ENCODE results near the gene NDUFB7. TPM values are rescaled to one million over a fixed set of nuclear protein-coding genes. Genes with fewer than 3 reads are reported as not detected.
"Not testable (repeated sequence)": the region's sequence is repeated elsewhere in the genome, so short reads cannot be mapped to it uniquely, and the experiment has no call there.

The NDUFB7 gene
- total and polyA plus RNA-seq, 2 of the 8 experiments (the other 6 are each of a cell fraction or from before 2014, with no cell fraction given), result 151 to 740 TPM

GRCh38 chr19:14584372-14584771 lies 12.5 kb upstream of the NDUFB7 start:
- 94% methylated on average over 4 of the region's 5 CpGs; no CpG with 5 or more reads in 1 of the 2 experiments for WGBS, 2 experiments (ENCODE audit: extremely low coverage in 1 of 2, insufficient coverage in 1 of 2, insufficient read length in 1 of 2, insufficient replicate concordance in 2 of 2, low coverage in 1 of 2, low lambda C conversion rate in 2 of 2, missing lambda C conversion rate in 1 of 2)
- H3K79me2 ChIP-seq (ENCODE audit: control insufficient read depth in 1 of 2, insufficient read depth in 2 of 2, low read length in 2 of 2); H3K4me3 ChIP-seq (ENCODE audit: extremely low read depth in 1 of 4, insufficient read depth in 2 of 4, low read depth in 3 of 4, low read length in 4 of 4); H3K18ac ChIP-seq (ENCODE audit: extremely low read depth, low read length); H2BK15ac ChIP-seq (ENCODE audit: low read length); H4K20me1 ChIP-seq (replicated peaks in 1 of 2; ENCODE audit: control insufficient read depth in 1 of 2, insufficient read depth in 2 of 2, low read length in 2 of 2); H3K4ac ChIP-seq (replicated peaks; ENCODE audit: insufficient read length, low read depth, low read length); DNase-seq (ENCODE audit: low read depth in 1 of 2, low spot score in 2 of 2); H3K27ac ChIP-seq (ENCODE audit: low read depth, low read length); H4K91ac ChIP-seq (replicated peaks; ENCODE audit: insufficient read length, low read length); H4K5ac ChIP-seq (ENCODE audit: insufficient read length, low read depth, low read length); H4K8ac ChIP-seq (ENCODE audit: extremely low read depth, insufficient read depth, low read length); H3K4me2 ChIP-seq (ENCODE audit: insufficient read depth in 1 of 2, low read depth in 2 of 2, low read length in 2 of 2); H3K23ac ChIP-seq (ENCODE audit: insufficient read length); CTCF ChIA-PET (ENCODE audit: partially characterized antibody); H3K23me2 ChIP-seq (ENCODE audit: low read depth, low read length); H3K27me3 ChIP-seq (replicated peaks in 1 of 4; ENCODE audit: control insufficient read depth in 3 of 4, extremely low read depth in 1 of 4, insufficient read depth in 3 of 4, low read length in 3 of 4); POLR2A ChIA-PET (ENCODE audit: partially characterized antibody); H3K9ac ChIP-seq (replicated peaks in 1 of 4; ENCODE audit: extremely low read depth in 1 of 4, low read depth in 3 of 4, low read length in 3 of 4); H2BK5ac ChIP-seq (ENCODE audit: low read depth, low read length); H3K56ac ChIP-seq (replicated peaks; ENCODE audit: insufficient read length, low read depth, low read length); H2AK5ac ChIP-seq (ENCODE audit: low read depth, low read length); H3K14ac ChIP-seq (ENCODE audit: insufficient read length); H2BK20ac ChIP-seq (ENCODE audit: low read length); H2AFZ ChIP-seq (ENCODE audit: low read length); H3K36me3 ChIP-seq (ENCODE audit: control insufficient read depth in 2 of 4, insufficient read depth in 4 of 4, low read length in 3 of 4); H2BK120ac ChIP-seq (replicated peaks; ENCODE audit: low read depth, low read length); H3K79me1 ChIP-seq (ENCODE audit: low read depth, low read length); H3K4me1 ChIP-seq (replicated peaks in 1 of 4; ENCODE audit: control insufficient read depth in 3 of 4, insufficient read depth in 4 of 4, low read length in 3 of 4); H2BK12ac ChIP-seq (ENCODE audit: low read depth, low read length): not testable (repeated sequence)
- peak; percentile 36 for FAIRE-seq
- H3K9me3 ChIP-seq (ENCODE audit: insufficient read depth in 2 of 2, low read depth in 1 of 2, low read length in 1 of 2), result peaks cover 4 to 11% of the 10 kb centered on the region in 2 experiments; a peak in 2 of 4 replicates

Measured in H1 (cell line).